Astrocyte of the spinal cord (primary cell): ENCODE measurements around the gene KRT6B.
"Not testable (repeated sequence)": the region's sequence is repeated elsewhere in the genome, so short reads cannot be mapped to it uniquely, and the experiment has no call there.

Experiments used
- DNase-seq: peaks from one replicate; pipeline ENCODE4 v3.0.0; 2011; ENCODE audit warnings: low read depth, low spot score
- H3K4me3 ChIP-seq: 2 replicates; pipeline ENCODE4 v1.5.1; 2011; ENCODE audit warnings: low read depth, mild to moderate bottlenecking, low read length, moderate library complexity
- in situ Hi-C: cut with HindIII; loops from 2 replicates; pipeline ENCODE4 v1.10.0; 2017; ENCODE audit warnings: low sequenced_read_pairs
- TF ChIP-seq, protein P1 (sequence below): IDR thresholded peaks from 2 replicates; pipeline ENCODE4 v1.5.1; 2012; ENCODE audit warnings: low read depth, mild to moderate bottlenecking, low read length, inconsistent platforms

The KRT6B gene

DNA sequence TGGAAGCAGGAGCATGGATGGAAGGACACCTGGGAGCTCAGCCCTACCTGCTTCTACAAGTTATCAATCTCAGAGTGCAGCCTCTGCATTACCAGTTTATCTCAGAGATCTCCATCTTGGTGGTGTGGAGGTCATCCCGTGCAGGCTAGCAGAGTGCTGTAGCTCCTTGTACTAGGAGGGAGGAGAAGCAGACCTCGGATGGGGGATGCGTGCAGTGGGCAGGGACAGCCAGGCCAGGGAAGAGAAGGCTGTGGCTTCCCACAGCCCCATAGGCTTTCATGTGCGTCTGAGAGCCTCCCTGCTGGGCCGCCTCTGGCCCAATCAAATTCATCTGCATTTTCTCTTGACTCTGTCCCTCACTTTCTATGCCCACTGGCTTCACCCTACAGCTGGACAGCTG, 37.0 kb downstream of the KRT6B start:
- no peak overlapping the region for H3K4me3 ChIP-seq
- TF ChIP-seq, protein P1, sequence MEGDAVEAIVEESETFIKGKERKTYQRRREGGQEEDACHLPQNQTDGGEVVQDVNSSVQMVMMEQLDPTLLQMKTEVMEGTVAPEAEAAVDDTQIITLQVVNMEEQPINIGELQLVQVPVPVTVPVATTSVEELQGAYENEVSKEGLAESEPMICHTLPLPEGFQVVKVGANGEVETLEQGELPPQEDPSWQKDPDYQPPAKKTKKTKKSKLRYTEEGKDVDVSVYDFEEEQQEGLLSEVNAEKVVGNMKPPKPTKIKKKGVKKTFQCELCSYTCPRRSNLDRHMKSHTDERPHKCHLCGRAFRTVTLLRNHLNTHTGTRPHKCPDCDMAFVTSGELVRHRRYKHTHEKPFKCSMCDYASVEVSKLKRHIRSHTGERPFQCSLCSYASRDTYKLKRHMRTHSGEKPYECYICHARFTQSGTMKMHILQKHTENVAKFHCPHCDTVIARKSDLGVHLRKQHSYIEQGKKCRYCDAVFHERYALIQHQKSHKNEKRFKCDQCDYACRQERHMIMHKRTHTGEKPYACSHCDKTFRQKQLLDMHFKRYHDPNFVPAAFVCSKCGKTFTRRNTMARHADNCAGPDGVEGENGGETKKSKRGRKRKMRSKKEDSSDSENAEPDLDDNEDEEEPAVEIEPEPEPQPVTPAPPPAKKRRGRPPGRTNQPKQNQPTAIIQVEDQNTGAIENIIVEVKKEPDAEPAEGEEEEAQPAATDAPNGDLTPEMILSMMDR: no peak
- no peak for DNase-seq
- in situ Hi-C loops: no loop called here

GRCh38 chr12:52413782-52414345, 38.1 kb downstream of the KRT6B start:
- DNase-seq: no peak
- H3K4me3 ChIP-seq: no peak overlapping the region
- in situ Hi-C loops: no loop called here
- TF ChIP-seq, protein P1: no peak

- TF ChIP-seq, protein P1: no peak
- DNase-seq: no peak
- H3K4me3 ChIP-seq: no peak overlapping the region
- in situ Hi-C loops: no loop called here
Observed at GRCh38 chr12:52413202-52413601, 38.7 kb downstream of the KRT6B start.

GRCh38 chr12:52411815-52412214, 40.1 kb downstream of the KRT6B start:
- no peak overlapping the region for H3K4me3 ChIP-seq
- no peak for DNase-seq
- in situ Hi-C loops: no loop called here
- TF ChIP-seq, protein P1: no peak

DNA sequence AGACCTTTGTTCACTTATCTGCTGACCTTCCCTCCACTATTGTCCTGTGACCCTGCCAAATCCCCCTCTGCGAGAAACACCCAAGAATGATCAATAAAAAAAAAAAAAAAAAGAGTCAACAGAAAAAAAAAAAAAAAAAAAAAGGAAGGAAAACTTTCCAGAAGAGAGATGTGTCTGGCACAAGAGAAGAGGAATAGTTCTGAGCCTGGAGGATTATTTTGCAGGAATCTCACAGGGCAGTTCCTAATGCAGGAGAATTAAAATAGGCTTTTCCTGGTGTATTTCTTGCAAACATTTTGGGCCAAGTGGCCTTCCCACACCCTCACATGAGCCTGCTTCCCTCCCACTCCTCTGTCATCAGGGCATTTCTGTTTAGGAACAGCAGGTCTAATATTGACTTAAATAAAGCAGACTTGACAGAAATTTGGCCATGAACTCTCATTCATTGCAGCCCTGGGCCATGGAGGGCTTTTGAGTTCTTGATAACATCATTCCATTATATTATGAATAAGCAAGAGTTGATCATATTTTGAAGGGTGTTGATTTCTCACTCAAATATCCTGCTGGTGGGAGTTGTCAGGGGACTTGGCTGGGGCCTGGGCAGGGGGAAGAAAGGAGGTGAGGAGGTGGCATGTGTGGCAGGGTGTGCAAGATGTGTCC, 41.2 kb downstream of the KRT6B start:
- DNase-seq, in situ Hi-C loops, H3K4me3 ChIP-seq: not testable (repeated sequence)

GRCh38 chr12:52407918-52408317, 44.0 kb downstream of the KRT6B start:
- TF ChIP-seq, protein P1: no peak
- no peak overlapping the region for H3K4me3 ChIP-seq
- in situ Hi-C loops: no loop called here
- no peak for DNase-seq

DNA sequence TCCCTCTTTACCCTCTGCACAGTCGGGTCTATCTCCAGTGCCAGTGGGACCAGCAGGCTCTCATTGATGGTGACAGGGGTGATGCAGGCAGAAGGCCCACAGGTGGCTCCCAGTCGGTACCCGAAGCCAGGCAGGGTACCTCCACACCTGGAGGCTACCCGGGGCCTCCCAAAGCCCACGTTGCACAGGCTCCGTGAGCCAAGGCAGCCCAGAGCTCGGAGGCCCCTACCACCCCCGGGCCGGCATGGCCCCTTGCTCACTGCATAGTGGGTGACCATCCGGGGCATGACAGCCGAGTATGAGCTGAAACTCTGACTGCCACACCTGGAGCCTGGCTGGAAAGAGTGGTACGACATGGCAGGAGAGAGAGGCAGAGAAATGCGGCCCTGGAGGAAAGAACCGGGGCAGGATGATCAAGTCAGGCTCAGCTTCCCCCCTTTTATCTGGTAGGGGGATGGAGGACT, 46.0 kb downstream of the KRT6B start, which contains the start of gene KRT82:
Gene KRT82 (minus strand): TSS at position 414 of the 464 bp plus-strand sequence. CDS start 58 bp downstream, at position 356.
- TF ChIP-seq, protein P1: no peak
- no peak for DNase-seq
- H3K4me3 ChIP-seq: no peak within 1 kb of the TSS
- in situ Hi-C loops: no loop called here
